Retina (tissue), 1 donor: ENCODE measurements around the gene GPX4.

Experiments used
- DNase-seq: peaks from one replicate; pipeline ENCODE4 v3.0.0-alpha.2; 2016

Gene GPX4

DNA sequence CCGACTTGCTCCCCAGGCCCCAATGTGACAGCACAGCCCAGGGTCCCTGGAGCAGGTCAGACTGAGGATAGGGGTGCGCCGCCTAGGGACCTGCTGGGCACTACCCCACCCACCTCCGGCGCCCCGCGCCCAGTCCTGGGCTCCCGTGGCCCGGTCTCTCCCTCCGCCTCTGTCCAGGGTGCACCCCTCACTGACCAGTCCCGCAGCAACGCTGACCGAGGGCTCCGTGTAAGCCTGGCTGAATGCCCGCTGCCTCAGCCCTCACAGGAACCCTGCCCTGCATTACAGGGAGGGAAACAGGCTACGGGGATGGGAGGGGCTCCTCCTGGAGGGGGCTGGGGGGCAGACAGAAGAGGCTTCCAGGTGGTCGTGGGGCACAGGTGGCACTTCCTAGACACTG lies 31.7 kb downstream of the GPX4 start:
- DNase-seq: no peak

DNA sequence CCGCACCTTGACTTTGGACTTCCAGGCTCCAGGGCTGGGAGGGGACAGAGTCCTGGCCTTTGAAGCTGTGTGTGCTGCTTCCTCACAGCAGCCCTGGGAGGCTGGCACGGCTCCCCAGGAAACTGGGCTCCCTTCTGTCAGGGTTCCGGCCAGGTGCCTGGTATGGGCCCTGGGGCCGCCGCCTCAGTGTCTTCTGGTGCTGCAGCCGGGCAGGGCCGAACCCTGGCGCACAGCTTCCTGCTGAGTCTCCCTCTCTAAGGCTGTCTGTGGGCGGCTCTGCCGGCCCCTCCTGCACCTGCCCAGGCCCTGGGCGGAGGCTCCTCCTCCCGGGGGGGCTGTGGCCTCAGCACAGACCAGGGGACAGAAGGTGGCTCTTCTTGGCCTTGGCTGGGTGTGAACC lies 32.4 kb downstream of the GPX4 start:
- DNase-seq: no peak

DNA sequence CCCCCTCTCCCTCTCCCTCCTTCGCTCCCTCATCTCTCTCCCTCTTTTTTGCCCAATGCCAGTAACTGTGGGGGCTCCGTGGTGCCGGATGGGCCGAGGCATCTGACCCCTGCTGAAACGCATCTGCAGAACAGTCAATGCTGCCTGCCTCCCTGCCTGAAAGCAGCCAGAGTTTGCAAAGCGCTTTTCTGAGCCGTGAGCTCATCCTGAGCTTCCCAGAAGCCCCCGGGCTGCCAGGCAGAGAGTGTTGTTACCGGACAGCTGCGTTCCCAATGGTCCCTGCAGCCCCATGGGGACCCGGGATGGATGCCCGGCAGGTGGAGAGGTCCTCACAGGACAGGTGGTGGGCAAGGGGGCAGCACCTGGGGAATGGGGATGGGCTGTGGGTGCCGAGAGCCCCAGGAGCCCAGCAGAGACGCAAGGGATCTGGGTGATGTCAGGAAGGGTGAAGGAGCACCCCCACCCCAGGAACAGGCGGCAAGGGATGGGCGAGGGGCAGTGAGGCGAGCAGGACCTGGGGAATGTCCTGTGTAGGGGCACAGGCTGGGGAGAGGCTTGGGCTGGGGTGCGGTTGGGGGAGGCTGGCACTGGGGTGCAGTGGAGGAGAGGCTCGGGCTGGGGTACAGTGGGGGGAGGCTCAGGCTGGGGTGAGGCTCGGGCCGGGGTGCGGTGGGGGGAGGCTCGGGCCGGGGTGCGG lies 33.0 kb downstream of the GPX4 start:
- DNase-seq: no peak

DNA sequence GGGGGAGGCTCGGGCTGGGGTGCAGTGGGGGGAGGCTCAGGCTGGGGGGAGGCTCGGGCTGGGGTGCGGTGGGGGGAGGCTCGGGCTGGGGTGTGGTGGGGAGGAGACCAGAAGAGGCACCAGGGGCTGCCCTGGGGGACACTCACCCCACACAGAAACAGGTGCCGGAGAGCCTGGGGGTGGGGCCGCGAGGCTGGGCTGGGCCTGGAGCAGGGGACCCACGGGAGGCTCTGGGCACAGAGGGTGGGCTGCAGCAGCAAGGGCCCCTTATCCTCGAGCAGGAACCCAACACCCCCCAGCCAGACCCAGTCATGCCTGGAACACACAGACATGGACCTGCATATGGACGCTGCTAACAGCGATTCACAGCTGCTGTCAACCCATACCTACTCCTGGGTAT lies 34.3 kb downstream of the GPX4 start:
- DNase-seq: no peak

DNA sequence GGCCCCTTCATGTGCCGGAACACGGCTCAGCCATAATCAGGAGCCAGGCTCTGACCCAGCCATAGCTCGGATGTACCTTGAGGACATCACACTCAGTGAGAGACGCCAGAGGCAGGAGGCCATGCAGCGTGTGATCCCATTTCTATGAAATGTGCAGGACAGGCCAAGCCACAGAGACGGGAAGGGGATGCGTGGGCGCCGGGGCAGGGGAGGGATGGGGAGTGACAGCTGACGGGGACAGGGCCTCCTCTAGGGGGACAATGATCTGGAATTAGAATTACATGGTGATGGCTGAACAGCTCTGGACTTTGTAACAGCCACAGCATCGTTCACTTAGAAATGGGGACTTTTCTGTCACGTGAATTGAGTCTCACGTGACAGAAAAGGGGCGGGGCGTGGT lies 35.3 kb downstream of the GPX4 start:
- DNase-seq: no peak

DNA sequence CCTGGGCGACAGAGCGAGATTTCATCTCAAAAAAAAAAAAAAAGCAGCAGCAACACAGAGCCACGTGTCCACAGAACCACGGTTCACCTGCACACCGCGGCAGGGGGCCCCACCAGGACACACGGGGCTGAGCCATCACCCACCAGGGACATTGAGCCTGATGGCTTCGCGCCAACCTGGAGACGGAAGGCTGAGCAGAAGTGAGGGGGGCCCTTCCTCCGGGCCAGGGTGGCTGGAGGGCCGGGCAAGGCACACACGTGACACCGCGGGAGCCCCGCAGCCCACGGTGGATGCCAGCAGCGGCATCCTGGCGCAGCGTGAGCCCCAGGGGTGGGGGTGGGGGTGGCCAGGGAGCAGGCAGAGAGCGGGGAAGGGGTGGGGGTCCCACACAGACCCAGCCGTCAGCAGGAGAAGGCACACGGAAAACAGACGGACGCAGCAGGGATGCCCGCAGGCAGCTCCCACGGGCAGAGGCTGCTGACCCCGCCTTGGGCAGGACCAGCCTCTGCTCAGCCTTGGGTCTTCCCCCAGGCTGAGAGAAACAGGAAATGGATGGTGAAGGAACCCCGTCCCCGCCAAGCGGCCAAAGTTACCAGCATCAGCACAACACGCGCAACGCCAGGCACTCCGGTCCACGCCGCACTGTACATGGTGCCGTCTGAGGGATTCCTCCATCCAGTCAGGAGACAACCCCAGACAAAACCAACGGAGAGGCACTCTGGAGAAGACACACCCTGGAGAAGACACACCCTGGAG lies 36.7 kb downstream of the GPX4 start:
- DNase-seq: no peak

DNA sequence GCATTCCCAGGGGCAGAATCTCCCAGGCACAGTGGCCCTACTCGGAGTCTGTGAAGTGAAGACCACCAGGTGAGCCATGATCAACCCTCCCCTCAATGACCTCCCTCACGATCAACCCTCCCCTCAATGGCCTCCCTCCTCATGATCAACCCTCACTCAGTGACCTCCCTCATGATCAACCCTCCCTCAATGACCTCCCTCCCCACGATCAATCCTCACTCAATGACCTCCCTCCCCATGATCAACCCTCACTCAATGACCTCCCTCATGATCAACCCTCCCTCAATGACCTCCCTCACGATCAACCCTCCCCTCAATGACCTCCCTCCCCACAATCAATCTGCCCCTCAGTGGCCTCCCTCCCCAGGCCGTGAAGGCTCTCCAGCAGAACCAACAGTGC lies 38.1 kb downstream of the GPX4 start:
- DNase-seq: no peak

DNA sequence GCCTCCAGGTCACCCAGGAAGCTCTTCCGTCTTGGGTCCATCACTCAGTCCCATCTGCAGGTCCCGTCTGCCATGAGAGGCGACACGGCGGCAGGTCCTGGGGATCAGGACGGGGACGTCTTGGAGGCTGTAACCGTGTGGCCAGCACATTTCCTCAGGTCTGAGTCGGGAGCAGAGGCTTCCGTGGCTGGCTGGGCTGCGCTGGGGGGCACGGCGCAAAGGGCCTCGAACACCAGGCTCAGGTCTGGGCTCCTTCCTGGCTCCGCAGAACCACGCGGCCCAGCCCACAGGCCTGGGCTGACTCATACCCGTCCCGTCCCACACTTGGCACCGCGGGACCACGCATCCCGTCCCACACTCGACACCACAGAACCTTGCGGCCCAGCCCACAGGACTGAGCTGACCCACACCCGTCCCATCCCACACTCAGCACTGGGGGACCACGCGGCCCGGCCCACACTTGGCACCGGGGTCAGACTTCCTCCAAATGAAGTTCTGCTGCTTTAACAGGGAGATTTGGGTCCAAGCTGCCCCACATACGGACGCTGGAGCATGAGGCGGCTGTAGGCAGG lies 40.1 kb downstream of the GPX4 start:
- no peak for DNase-seq

DNA sequence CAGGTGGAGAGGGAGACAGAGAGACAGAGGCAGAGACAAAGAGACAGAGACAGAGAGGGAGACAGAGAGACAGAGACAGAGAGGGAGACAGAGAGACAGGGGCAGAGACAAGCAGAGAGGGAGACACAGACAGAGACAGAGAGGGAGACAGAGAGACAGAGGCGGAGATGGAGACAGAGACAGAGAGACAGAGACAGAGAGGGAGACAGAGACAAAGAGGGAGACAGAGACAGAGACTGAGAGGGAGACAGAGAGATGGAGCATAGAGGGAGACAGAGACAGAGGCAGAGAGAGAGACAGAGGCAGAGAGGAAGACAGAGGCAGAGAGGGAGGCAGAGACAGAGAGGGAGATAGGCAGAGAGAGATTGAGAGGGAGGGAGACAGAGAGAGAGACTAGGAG lies 40.9 kb downstream of the GPX4 start:
- no peak for DNase-seq

DNA sequence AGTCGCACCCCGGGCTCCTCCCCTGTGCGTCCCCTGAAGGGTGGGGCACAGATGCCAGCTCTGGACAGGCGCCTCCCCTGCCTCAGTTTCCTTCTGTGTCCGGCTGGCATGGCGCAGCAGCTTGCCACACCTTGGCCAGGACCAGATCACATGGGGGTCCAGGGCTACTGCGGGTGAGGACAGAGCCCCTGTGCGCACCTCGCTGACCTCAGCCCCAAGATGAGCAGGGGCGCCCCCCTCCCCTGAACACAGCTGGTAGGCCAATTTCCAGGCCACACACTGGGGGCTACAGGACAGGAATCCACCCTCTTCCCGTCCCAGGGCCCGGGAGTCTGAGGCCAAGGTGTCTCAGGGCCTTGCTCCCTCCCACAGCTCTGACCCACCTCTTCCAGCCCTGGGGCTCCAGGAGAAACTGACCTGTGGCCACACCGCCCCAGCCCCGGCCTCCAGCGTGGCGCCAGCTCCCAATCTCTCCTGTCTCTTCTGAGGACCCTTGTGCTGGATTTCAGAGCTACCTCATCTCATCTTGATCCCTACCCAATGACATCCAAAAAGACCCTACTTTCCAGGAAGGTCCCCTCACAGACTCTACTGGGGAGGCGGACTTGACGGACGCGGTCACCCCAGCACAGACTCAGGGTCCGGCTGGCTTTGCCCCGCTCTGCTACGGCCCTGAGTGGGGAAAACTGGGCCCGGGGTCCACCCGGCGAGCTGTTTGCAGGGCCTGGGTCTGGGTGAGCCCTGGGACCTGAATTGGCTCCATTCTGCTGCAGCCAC lies 42.0 kb downstream of the GPX4 start:
- DNase-seq: no peak

DNA sequence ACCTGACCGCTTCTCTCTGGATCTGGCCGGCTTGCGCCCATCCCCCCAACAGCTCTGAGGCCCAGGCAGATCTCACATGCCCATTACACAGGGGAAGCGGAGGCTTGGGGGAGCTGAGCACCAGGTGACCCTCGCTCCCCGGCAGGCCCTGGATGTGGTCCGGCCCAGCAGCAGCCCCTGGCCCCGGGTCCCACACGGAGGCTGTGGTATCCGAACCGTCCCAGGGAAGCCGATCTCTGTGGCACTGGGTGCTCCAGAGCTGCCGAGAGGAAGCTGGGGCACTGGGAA lies 42.6 kb downstream of the GPX4 start:
- no peak for DNase-seq

DNA sequence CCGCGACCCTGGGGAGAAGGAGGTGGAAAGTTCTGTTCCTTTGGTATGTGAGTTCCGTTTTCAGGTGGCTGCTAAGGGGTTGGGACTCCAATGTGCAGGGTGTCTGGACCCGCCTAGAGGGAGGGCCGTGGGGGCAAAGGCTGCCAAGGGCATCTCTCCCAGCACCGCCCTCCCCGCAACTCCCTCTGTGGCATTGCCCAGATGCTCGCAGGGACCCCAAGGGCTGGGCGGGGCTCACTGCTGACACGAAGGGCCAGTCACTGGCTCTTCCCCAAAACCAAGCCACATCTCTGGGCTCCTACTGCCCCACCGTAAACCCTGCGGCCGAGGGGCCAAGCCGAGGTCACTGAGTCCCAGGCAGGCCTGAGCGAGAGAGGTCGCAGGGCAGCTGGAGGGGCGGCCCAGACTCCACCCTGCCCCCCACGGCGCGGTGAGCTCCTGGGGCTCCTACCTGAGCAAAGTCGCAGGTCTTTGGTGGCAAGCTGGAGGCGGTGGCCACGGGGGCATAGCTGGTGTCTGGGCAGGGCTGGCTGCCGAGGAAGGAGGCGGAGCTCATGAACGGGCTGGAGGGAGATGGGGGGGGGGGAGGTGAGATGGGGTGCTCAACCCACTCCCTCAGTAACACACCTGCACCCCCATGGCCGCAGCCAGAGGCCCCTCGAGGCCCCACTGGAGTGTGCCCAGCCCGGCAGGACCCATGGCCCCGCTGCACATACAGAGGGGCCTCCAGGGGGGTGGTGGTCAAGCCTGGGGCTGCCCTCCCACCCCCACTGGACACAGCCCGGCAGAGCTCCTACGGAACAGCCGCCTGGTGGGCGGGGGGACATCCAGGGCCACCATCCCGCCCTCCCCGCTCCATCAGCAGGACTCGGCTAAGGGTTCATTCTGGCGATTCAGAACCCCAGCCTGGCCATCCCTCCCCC lies 43.3 kb downstream of the GPX4 start:
- no peak for DNase-seq

DNA sequence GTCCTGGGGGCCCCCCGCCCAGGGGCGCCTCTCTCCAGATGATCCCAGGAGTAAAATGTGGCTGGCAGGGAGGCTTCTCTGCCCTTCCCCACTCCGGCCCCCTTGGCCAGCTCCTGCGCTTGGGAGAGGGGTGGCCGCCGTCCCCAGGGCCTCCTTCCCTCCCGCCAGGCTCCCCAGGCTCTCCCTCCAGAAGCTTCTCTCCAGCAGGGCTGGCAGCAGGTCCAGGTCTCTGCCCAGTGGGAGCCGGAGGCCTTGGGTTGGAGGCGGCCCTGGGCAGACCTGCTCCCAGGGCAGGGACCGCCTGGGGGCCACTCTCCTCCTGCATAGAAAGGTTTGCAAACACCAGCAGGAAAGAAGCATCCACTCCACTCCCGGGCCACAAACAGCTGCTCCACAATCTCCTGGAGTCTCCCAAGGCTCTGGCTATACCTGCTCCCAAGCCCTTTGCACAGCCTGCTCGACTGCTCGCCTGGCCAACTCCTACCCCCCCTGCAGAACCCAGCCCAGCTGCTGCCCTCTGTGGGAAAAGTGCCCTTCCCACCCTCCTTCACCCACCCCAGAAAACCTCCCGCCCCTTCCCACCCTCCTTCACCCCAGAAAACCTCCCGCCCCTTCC lies 44.2 kb downstream of the GPX4 start:
- DNase-seq: no peak

DNA sequence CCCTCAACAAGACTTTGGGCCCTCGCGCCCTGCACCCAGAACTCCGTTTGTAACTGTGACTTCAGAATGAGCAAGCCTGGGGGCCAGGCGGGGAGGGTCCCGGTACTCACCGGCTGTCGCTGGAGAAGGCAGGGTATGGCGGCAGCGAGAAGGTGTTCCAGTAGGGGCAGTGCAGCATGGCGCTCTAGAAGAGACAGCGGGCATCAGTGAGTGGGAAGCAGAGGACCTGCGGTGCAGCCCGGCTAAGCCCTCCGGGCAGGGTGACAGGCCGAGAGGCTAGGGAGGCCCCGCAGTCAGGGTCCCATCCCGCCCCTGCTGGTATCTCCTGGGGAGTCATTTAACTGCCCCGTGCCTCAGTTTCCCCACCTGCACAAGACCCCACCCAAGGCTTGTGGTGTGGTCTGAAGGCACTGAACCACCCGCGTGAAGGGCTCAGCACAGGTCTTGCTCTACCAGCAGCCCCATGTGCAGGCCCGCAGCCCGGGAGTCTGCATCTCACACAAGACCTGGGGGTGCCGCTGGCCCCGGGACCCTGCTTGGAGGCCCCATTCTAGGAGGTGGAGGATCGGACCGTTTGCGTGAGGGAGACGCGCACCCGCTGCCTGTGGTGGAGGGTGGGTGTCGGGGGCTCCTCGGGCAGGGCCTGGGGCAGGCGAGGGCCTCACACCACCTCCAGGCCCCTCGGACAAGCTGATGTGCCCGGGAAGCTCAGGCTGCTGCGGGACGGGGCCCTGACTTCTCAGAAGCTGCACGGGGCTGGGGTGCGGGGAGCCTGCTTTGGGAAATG lies 45.7 kb downstream of the GPX4 start:
- no peak for DNase-seq

DNA sequence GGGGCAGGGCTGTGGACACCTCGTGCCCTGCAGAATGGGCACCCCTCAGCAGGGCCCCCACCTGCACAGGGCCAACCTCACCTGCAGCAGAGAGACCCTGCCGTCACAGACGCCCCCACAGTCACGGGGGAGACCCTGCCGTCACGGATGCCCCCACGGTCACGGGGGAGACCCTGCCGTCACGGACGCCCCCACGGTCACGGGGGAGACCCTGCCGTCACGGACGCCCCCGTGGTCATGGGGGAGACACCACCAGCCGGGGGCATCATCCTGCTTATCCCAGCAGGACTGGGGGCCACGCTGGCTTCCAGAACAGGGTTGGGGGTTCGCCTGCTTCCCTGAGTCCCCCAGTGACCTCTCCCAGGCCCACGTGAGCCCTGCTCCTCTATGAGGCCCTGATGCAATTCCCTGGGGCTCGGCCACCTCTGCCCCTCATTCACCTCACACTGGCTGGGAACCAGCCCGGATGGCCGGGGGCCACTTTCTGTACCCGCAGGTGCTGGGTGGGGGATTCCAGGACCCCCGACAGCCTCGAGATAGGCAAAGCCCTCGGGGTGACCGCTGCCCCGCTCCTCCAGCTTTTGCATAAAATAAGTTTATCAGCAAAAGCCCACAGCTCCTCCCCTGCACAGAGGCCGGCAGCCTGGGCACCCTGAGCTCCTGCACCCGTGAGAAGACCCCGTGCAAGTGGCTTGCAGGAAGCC lies 46.7 kb downstream of the GPX4 start:
- no peak for DNase-seq

DNA sequence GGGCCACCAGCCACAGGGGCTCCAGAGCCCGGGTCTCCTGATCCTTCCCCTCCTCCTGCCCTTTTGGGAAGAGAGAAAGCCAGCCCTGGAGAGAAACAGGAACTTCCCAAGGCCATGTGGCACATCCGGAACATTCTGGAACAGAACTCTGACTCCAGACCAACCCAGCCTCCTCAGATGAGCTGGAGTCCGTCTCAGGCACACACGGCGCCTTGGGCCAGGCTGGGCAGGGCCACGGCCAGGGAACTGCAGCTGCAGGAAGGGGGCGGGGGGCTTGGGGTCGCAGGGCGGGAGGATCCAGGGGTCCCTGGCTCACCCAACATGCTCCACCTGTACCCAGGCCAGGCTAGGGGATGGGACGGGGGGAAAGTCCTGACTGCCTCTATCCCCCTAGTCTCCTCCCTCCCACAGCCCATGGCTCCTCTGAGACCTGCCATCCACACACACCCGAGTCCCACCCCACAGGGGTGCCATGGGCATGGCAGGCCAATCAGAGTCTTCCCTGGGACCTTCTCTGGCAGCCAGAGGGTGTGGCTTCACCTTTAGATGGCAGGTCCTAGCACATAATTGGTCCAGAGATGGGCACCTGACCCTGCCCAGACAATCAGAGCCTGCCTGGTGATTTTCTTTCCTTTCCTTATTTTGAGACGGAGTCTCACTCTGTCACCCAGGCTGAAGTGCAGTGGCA lies 47.4 kb downstream of the GPX4 start:
- DNase-seq: no peak

DNA sequence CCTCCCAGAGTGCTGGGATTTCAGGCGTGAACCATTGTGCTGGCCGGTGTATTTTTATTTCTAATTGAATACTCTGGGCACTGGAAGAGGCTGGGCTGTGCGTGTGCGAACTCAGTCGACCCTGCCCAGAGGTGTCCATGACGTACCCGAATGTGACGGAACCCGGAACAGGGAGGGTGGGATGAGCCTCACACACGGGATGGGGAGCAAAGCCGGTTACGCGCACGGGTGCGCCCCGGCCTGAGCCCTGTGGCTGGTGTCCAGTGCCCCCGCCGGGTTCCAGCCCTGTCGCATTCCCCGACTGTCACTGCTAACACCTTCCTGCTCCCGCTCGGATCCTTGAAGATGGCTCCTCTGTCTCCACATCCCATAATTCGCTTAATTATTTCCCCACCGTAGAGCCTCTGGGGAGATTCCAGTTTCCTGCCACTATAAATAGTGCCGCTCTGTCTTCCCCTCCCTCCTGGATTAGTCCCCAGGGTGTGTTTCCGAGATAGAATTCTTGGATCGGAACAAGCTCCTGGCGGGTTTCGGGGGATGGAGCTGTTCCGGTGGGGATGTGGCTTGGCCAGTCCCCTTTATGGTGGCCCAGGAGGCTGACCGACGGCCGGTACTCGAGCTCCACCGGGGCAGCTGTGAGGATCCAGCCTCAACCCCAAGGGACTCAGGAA lies 48.3 kb downstream of the GPX4 start:
- DNase-seq: no peak

DNA sequence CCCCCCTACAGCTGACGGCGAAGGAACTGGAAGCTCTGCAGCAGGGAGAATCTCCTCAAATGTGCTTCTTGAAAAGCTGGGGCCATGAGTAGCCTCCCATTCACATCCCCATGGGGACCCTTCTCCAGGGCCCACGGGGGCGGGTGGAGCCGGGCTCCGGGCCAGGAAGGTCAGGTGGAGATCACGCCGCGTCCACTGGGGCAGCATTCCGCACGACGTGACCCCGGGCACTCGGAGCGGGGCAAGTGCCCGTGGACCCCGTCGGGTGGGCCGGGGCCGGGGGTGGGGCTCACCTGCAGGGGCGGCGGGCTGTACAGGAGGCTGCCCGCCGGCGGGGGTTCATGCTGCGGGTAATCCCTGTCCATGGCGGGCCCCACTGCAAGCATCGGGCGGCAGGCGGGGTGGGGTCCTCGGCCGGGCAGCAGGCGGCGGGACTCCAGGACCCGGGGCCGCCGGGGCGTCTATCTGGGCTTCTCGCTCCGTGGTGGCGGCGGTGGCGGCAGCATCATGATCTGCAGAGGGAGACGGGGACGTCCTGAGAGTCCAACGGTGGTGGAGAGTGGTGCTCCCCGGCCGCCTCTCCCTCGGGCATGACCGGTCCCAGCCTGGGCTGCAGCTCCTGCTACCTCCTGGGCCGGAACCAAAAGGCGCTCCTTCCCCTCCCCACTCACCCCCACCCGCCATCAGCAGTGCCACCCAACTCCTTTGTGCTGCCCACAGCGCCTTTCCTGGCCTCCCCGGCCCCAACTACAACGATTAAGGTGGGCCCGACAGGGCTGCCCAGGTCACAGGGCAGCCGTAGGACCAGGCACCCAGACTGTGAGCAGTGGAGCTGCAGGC lies 50.3 kb downstream of the GPX4 start:
- DNase-seq: no peak
